Smooth muscle cell (in vitro differentiated cells): ENCODE measurements around the gene MAGI1. TPM values are rescaled to one million over a fixed set of nuclear protein-coding genes. Genes with fewer than 3 reads are reported as not detected.
A peak's percentile ranks its signal among the peaks of the same experiment; 100 is the strongest.

ENCODE experiments used
- DNase-seq: peaks from one replicate; lab custom pipeline; 2025; ENCODE audit not compliant: unreplicated experiment; lab: John Stamatoyannopoulos, UW
- H2AFZ ChIP-seq: fragments of 200-600 bp; sonication (generic); 2 replicates; pipeline ENCODE4 v1.6.0; 2016; ENCODE audit warnings: antibody characterized with exemption, low read depth, mild to moderate bottlenecking
- H3F3A ChIP-seq: fragments of 200-600 bp; sonication (generic); 2 replicates; pipeline ENCODE4 v1.6.0; 2017; ENCODE audit warnings: antibody characterized with exemption, low read depth
- H3K27ac ChIP-seq: fragments of 200-600 bp; sonication (generic); 2 replicates; pipeline ENCODE4 v1.5.1; 2016; ENCODE audit warnings: low read depth, mild to moderate bottlenecking
- H3K27me3 ChIP-seq: fragments of 200-600 bp; sonication (generic); 2 replicates; pipeline ENCODE4 v1.6.1; 2016; ENCODE audit warnings: low read depth, mild to moderate bottlenecking
- H3K36me3 ChIP-seq: fragments of 200-600 bp; sonication (generic); 2 replicates; pipeline ENCODE4 v1.5.1; 2016; ENCODE audit warnings: low read depth
- H3K4me1 ChIP-seq: fragments of 200-600 bp; sonication (generic); 2 replicates; pipeline ENCODE4 v1.5.1; 2016; ENCODE audit warnings: low read depth
- H3K4me2 ChIP-seq: fragments of 200-600 bp; sonication (generic); 2 replicates; pipeline ENCODE4 v1.6.0; 2016; ENCODE audit warnings: mild to moderate bottlenecking
- H3K4me3 ChIP-seq: fragments of 200-600 bp; sonication (generic); 2 replicates; pipeline ENCODE4 v1.5.1; 2016; ENCODE audit warnings: mild to moderate bottlenecking
- H3K79me2 ChIP-seq: fragments of 200-600 bp; sonication (generic); 2 replicates; pipeline ENCODE4 v1.6.0; 2016; ENCODE audit warnings: low read depth, mild to moderate bottlenecking
- H3K9ac ChIP-seq: fragments of 200-600 bp; sonication (generic); 2 replicates; pipeline ENCODE4 v1.6.0; 2016; ENCODE audit warnings: low read depth
- H3K9me3 ChIP-seq: fragments of 200-600 bp; sonication (generic); replicated peaks from 2 replicates; pipeline ENCODE4 v1.5.1; 2016; ENCODE audit warnings: low read depth
- H4K20me1 ChIP-seq: fragments of 200-600 bp; sonication (generic); 2 replicates; pipeline ENCODE4 v1.6.0; 2016; ENCODE audit warnings: low read depth
- CTCF ChIP-seq: fragments of 200-600 bp; sonication (generic); IDR thresholded peaks from 2 replicates; pipeline ENCODE4 v1.5.1; 2017; ENCODE audit warnings: borderline replicate concordance, mild to moderate bottlenecking, antibody characterized with exemption; ENCODE audit not compliant: insufficient read depth, poor library complexity, severe bottlenecking
- WGBS: methylation state at CpG from one replicate; pipeline ENCODE4 v1.1.7; 2016; ENCODE audit warnings: low lambda C conversion rate; 5-methylcytosine and 5-hydroxymethylcytosine counted together
- polyA plus RNA-seq: library from polyadenylated mRNA; unstranded; fragments of >200 nt; fragmentation: Nextera tagmentation; extraction: Ambion mirVana; gene quantifications from 2 replicates; pipeline ENCODE4 v1.2.1, GENCODE V29; 2016
- total RNA-seq: library from RNA; depleted of rRNA; stranded (reverse); fragments of >200 nt; gene quantifications from 2 replicates; pipeline ENCODE4 v1.2.3, GENCODE V29; 2014

The MAGI1 gene
- total and polyA plus RNA-seq, 2 experiments from 2014 or later: 9.9 to 23.3 TPM

DNA sequence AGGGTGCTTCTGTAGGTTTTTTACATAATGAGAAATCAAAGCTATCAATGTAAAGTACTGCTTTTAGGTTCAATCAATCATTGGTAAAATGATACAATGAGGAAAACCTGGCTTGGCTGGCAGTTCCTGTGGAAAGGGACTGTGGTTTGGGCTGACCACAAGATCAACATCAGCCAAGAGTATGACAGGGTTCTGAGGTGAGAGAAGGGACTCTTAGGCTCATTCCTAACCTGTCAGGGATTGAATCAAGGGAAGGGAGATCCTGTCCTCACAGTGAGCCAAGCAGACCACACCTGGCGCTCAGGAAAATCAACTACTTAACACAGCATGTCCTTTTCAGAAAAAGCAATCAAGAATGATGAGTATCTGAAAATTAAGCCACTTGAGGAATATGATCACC lies 111.1 kb downstream of the MAGI1 start:
- Histone ChIP-seq H3K79me2 (peaks cover 12% of the 10 kb centered on the region), H3K27ac (no peak overlapping the region), H2AFZ (no peak overlapping the region), H3K27me3 (no peaks in the 10 kb centered on the region), H3K36me3 (no peaks in the 10 kb centered on the region), H3K9ac (no peak overlapping the region), H3K4me1 (peaks cover 23% of the 10 kb centered on the region), H3K4me2 (no peak overlapping the region), H3K9me3 (no peaks in the 10 kb centered on the region), H4K20me1 (peaks cover 21% of the 10 kb centered on the region), H3F3A (no peaks in the 10 kb centered on the region), H3K4me3 (no peak overlapping the region)
- TF ChIP-seq CTCF: no peak
- WGBS: 82% methylated on average over 1 of the region's 1 CpG
- no peak for DNase-seq

DNA sequence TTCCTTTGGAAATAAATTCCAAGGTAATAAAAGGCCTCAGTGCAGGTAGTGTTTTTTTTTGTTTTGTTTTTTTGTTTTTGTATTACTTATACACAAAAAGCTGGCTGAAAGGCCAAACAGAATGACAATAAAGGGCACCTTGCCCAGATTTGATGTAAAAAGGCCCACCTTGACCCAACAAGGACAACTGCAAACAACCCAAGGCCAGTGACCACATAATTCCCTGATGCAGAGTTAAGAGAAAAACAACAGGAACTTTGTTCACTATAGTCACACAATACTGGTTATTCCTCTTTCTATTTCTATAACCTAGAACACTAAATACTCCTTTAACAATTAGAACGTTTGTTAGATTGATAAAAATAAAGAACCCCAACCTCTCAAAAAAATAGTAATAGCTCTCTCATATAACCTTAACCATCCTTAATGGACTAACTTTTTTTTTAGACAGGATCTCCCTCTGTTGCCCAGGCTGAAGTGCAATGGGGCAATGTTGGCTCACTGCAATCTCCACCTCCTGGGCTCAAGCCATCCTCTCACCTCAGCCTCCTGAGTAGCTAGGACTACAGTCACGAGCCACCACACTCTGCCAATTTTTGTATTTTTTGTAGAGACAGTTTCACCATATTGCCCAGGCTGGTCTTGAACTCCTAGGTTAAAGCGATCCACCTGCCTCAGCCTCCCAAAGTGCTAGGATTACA lies 113.3 kb downstream of the MAGI1 start:
- no peak for DNase-seq
- no peak overlapping the region for H3K4me3 ChIP-seq

GRCh38 chr3:65924762-65925161 lies 114.0 kb downstream of the MAGI1 start:
- WGBS: 39% methylated on average over 4 of the region's 4 CpGs
- Histone ChIP-seq H4K20me1 (peaks cover 21% of the 10 kb centered on the region), H3K9me3 (no peaks in the 10 kb centered on the region), H3K27ac (peak overlapping the region; percentile 65), H3K4me3 (no peak overlapping the region), H3F3A (no peaks in the 10 kb centered on the region), H3K36me3 (no peaks in the 10 kb centered on the region), H2AFZ (no peak overlapping the region), H3K27me3 (no peaks in the 10 kb centered on the region), H3K4me1 (peaks cover 23% of the 10 kb centered on the region), H3K9ac (no peak overlapping the region), H3K79me2 (peaks cover 12% of the 10 kb centered on the region), H3K4me2 (peak overlapping the region; percentile 41)
- DNase-seq: no peak
- TF ChIP-seq CTCF: no peak

More for the DNA sequence above, 113.3 kb downstream of the MAGI1 start:
- H3K9ac ChIP-seq: no peak overlapping the region
- no peaks in the 10 kb centered on the region for H3K36me3 ChIP-seq
- no peaks in the 10 kb centered on the region for H3K9me3 ChIP-seq
- H3K27ac ChIP-seq: peak overlapping the region; percentile 65
- TF ChIP-seq CTCF: no peak
- H4K20me1 ChIP-seq: peaks cover 21% of the 10 kb centered on the region
- H2AFZ ChIP-seq: no peak overlapping the region
- no peaks in the 10 kb centered on the region for H3K27me3 ChIP-seq
- no peaks in the 10 kb centered on the region for H3F3A ChIP-seq
- peak overlapping the region; percentile 41 for H3K4me2 ChIP-seq
- 94% methylated on average over 3 of the region's 3 CpGs for WGBS
- peaks cover 13% of the 10 kb centered on the region for H3K79me2 ChIP-seq
- peaks cover 23% of the 10 kb centered on the region for H3K4me1 ChIP-seq

GRCh38 chr3:65922441-65922840 lies 116.3 kb downstream of the MAGI1 start:
- peaks cover 17% of the 10 kb centered on the region for H3K79me2 ChIP-seq
- H3K36me3 ChIP-seq: no peaks in the 10 kb centered on the region
- peaks cover 7% of the 10 kb centered on the region for H3K4me1 ChIP-seq
- no peak overlapping the region for H3K4me3 ChIP-seq
- no peak overlapping the region for H3K4me2 ChIP-seq
- H4K20me1 ChIP-seq: peaks cover 8% of the 10 kb centered on the region
- no peak for TF ChIP-seq CTCF
- no peak for DNase-seq
- no peaks in the 10 kb centered on the region for H3K27me3 ChIP-seq
- WGBS: 81% methylated on average over 2 of the region's 2 CpGs
- H3F3A ChIP-seq: no peaks in the 10 kb centered on the region
- H3K9ac ChIP-seq: no peak overlapping the region
- H3K27ac ChIP-seq: no peak overlapping the region
- no peak overlapping the region for H2AFZ ChIP-seq
- no peaks in the 10 kb centered on the region for H3K9me3 ChIP-seq
